ENCODE results near the gene SHISAL1.

The SHISAL1 gene

GRCh38 chr22:44224166-44224565, 88.6 kb downstream of the SHISAL1 start:
- no peak for DNase-seq

- no peak for DNase-seq
Measured at GRCh38 chr22:44221710-44222475, 90.9 kb downstream of the SHISAL1 start.

- no peak for DNase-seq
Measured at GRCh38 chr22:44220727-44221680, 91.7 kb downstream of the SHISAL1 start.

- no peak for DNase-seq
Measured at GRCh38 chr22:44219101-44219870, 93.5 kb downstream of the SHISAL1 start.

GRCh38 chr22:44218071-44218470, 94.7 kb downstream of the SHISAL1 start:
- DNase-seq = no peak

GRCh38 chr22:44217346-44217745, 95.4 kb downstream of the SHISAL1 start:
- DNase-seq = no peak

- no peak for DNase-seq
Measured at GRCh38 chr22:44215287-44215686, 97.5 kb downstream of the SHISAL1 start.

GRCh38 chr22:44214764-44215163, 98.0 kb downstream of the SHISAL1 start:
- no peak for DNase-seq

GRCh38 chr22:44214187-44214586, 98.6 kb downstream of the SHISAL1 start:
- DNase-seq = no peak

- no peak for DNase-seq
Measured at GRCh38 chr22:44213489-44214043, 99.2 kb downstream of the SHISAL1 start.

- no peak for DNase-seq
Measured at GRCh38 chr22:44212936-44213335, 99.8 kb downstream of the SHISAL1 start.

GRCh38 chr22:44211946-44212930, 100.5 kb downstream of the SHISAL1 start:
- no peak for DNase-seq

- no peak for DNase-seq
Measured at GRCh38 chr22:44211256-44211945, 101.3 kb downstream of the SHISAL1 start.

- DNase-seq = no peak
Measured at GRCh38 chr22:44210722-44211121, 102.0 kb downstream of the SHISAL1 start.

GRCh38 chr22:44209343-44209742, 103.4 kb downstream of the SHISAL1 start:
- DNase-seq = no peak

GRCh38 chr22:44207981-44208317, 104.8 kb downstream of the SHISAL1 start:
- no peak for DNase-seq

GRCh38 chr22:44207173-44207980, 105.4 kb downstream of the SHISAL1 start:
- DNase-seq = no peak

GRCh38 chr22:44206696-44207095, 106.1 kb downstream of the SHISAL1 start:
- no peak for DNase-seq

GRCh38 chr22:44206330-44206645, 106.5 kb downstream of the SHISAL1 start:
- DNase-seq = no peak
